Mesenteric fat pad (tissue), 1 donor: ENCODE measurements around the gene IL23R. TPM values are rescaled to one million over a fixed set of nuclear protein-coding genes. Genes with fewer than 3 reads are reported as not detected.

Experiments
- DNase-seq: peaks from one replicate; pipeline ENCODE4 v3.0.0-alpha.2; 2020; ENCODE audit warnings: low spot score
- total RNA-seq: library from RNA; stranded (reverse); fragmentation: NEBNext Ultra II Directional; extraction: Animal tissue kit (Norgen Biotek cat#: 25700); gene quantifications from one replicate; pipeline ENCODE4 v1.2.1, GENCODE V29; 2021
- donor health status: DM: yes; HTN: yes; CAD: no.

IL23R gene
- total RNA-seq, 1 donor from 2014 or later: not detected

DNA sequence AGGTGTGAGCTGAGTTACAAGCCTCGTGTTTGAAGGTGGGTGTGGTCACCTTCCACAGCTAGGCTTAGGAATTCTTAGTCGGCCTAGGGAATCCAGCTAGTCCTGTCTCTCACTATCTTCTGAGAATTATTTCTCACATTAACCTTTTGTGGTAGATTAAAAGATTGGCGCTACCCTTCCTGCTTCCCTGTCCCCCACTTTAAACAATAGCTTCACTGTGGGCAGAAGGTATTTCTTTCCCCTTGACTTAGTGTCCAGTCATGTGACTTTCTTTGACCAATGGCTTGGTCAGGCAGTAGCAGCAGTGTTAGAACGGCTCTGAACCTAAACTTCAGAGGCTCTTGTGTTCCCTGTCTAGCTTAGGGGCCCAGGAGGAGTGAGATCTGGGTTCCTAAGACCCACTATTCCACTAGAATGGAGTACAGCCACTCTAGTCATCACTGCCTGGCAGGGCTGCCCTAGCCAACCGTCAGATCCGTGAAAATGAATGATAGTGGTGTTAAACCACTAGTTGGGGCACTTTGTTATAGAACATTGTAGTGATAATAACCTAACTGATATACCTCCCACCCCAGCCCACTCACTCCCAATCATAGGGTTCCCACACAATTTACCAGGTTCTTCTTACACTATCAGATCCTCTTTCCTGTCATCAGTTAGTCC is 17.6 kb upstream of the IL23R start:
- no peak for DNase-seq

DNA sequence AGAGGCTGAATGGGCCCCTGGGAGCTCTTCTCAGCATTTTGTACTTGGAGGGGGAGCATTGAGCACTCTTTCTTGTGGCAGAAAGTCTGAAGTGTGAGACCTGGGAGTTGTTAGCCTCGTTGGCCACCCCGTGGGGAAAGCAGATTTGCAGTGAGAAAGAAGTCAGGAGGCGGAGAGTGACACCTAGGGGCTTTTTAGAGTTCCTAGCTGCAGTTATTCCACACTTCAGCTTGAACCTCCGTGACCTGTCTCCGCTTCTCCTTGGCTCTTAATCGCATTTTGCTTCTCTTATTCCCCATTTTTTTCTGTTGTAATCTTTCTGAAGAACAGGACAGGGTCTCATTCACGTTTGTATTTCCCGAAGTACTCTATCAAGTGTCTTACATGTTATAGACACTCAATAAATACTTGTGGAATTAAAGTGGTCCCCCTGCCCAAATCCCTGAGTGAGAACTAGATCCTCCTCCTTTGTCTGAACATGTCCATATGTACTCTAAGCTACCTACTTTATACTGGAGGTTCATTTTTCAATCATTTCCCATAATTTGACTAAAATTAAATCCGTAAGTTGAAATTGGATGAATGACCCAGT is 17.0 kb upstream of the IL23R start:
- no peak for DNase-seq

DNA sequence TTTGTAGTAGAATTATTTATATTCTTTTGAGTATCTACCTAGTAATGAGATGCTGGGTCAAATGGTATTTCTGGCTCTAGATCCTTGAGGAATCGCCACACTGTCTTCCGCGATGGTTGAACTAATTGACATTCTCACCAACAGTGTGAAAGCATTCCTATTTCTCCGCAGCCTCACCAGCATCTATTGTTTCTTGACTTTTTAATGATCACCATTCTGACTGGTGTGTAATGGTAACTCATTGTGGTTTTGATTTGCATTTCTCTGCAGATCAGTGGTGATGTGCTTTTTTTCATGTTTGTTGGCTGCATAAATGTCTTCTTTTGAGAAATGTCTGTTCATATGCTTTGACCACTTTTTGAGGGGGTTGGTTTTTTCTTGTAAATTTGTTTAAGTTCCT is 15.3 kb upstream of the IL23R start:
- DNase-seq: no peak

DNA sequence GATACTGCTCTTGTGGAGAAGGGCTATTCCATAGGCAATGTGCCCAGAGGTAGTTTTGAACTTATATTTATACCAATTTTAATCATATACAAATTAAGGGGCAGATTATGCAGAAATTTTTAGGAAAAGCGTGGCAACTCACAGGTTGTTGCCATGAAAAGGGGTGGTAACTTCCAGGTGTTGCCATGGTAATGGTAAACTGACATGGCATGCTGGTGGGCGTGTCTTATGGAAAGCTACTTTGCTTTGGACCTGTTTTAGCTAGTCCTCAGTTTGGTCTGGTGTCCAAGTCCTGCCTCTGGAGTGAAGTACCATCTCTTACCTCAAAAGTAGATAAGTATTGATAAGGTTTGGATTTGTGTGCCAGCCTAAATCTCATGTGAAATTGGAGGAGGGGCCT is 7.9 kb upstream of the IL23R start:
- DNase-seq: no peak

DNA sequence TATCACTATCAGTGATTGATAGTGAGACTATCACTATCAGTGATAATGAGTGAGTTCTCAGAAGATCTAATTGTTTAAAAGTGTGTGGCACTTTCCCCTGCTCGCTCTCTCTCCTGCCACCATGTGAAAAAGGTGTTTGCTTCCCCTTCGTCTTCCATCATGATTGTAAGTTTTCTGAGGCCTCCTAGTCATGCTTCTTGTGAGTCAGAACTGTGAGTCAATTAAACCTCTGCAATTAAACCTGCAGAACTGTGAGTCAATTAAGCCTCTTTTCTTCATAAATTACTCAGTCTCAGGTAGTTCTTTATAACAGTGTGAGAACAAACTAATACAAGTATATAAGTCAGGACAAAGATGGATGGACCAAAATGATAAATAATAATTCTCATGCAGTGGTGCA is 7.0 kb upstream of the IL23R start:
- DNase-seq: no peak

DNA sequence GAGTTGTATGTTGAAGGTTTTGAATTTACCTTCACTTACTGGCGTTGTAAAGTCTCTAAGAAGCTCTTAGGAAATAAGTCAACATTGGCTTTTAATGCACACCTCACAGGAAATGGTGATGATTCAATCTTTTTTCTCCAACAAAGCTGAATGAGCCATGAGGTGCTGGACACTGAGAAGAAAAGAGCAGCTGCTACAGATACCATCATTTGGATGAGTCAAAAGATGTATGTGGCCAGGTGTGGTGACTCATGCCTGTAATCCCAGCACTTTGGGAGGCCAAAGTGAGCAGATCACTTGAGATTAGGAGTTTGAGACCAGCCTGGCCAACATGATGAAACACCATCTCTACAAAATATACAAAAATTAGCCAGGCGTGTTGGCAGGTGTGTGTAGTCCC is 3.3 kb upstream of the IL23R start:
- DNase-seq: no peak

DNA sequence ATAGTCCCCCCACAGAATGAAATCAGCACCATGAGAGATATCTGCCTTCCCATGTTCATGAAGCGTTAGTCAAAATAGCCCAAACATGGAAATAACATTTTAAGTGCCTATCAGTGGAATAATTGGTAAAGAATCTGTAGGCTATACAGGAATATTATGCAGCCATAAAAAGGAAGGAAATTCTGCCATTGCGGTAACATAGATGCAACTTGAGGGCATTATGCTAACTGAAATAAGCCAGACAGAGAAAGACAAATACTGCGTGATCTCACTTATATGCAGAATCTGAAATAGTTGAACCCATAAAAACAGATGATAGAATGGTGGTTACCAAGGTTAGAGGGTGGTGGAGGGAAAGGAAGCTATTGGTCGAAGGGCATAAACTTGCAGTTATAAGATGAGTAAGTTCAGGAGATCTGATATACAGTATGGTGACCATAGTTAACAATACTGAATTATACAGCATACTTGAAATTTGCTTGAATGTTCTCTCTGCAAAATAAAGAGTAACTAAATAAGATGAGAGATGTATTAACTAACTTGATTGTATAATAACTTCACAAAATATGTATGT is 699 bp upstream of the IL23R start:
- no peak for DNase-seq

DNA sequence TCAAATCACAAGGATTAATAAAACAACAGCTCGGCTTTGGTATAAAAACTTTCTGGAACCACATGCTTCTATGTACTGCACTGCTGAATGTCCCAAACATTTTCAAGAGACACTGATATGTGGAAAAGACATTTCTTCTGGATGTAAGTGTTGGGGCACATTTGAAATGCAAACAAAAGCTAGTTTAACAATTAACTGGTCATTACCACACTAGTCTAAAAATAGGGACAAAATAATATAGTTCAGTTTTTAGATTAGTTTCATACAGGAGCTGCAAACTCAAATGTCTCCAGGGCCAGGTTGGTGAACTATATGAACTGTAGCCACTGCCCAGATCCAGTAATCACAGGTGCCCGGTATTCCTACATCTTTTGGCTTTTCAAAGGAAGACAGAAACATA is 3.2 kb downstream of the IL23R start:
- DNase-seq: no peak

DNA sequence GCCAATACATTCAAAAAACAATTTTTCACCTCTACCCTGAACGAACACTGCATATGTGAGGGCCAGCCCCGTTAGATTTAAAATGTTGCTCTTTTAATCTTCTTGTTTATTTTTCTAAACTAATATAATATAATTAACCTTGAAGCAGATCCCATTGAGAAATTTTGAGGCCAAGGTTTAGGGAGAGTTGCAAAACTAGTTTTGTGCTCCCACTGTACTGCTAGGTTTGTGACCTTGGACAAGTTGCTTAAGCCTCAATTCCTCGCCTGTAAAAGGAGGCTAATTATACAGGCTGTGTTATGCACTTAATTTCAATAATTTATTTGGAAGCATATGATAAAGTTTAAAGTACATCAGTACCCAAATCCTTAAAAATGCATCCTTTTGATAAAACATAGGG is 3.7 kb downstream of the IL23R start:
- DNase-seq: no peak

DNA sequence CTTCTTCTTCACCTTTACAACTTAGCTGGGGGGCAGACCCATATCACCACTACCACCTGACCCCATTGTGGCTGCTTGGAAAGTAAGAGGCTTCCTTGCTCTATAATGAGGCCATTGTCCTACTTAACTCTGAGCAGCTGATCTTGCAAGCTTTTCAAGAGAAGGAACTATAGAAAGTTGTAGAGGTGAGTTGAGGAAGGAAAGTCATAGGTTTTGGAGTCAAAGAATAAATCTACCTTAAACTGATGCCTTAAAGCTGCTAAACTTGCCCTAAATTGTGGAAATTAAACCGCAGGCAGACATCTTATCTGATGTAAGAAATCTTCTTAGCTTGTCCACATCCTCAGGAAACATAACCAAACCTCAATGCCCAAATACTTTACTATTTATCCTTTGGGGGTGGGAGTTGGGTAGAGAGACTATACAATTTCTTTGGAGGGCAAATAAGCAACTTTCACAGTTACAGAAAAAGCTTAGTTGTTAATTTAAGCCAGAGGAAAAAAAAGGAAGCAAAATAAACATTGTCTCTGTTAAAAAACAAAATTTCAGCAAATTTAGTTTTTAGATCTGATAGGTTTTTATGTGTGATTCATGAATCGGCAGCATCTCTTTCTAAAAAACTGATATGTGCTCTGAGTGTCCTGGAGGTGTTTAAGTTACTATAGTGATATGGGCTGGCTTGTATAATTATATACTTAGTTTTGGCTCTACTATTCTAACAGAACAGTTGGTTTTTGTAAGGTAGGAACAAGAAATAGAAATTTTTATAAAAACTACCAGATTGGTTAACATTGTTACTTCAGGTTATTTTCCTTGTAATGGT is 4.7 kb downstream of the IL23R start:
- DNase-seq: no peak

DNA sequence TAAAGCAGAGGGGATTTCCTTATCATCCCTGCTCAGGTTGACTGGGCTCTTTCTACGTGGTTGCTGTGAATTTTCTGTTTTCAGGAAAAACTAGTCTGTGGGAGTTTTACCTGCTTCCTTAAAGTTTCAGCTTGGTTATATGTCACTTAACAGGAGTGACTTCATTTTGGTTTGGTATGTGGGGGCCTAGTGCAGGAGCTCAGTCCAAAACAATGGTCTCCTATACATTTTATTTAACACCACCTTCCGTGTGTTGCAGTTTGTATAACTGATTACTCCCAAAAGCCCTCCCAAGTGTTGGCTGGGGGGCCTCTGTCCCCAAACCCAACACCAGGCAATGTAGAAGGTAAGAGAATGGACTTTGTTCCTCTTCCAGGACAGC is 5.3 kb downstream of the IL23R start:
- no peak for DNase-seq

DNA sequence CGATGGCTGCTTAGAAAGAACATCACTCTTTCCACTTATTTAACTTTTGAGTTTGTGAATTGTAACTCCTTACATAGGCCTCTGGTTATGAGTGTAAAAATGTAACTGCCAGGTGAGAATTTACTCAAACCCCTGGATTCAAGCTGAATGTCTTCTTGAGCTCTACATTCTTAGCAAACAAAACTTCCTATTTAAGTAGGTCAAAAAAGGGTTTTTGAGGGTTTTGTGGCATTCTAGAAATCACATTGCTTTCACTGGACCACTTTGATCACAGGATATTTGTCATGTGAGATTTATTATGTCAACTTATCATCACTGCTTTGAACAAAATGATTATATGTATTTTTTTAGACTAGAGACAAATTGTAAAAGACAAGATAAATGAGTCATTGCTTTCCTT is 5.7 kb downstream of the IL23R start:
- no peak for DNase-seq

DNA sequence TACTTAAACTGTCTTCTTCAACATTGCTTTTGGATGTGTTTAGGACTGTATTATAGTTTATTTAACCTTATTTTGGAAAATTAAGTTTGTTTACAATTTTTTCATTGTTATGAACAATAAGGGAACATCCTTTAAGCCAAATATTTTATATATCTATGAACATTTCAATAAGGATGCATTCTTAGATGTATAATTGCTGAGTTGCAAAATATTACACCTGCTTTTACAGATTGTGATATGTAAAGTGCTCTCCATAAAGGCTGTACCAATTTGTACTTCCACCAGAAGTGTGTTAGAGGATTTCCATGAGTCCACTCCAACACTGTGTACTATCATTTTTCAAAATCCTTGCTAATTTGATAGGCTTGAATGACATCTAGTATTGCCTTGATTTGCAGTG is 7.7 kb downstream of the IL23R start:
- no peak for DNase-seq

DNA sequence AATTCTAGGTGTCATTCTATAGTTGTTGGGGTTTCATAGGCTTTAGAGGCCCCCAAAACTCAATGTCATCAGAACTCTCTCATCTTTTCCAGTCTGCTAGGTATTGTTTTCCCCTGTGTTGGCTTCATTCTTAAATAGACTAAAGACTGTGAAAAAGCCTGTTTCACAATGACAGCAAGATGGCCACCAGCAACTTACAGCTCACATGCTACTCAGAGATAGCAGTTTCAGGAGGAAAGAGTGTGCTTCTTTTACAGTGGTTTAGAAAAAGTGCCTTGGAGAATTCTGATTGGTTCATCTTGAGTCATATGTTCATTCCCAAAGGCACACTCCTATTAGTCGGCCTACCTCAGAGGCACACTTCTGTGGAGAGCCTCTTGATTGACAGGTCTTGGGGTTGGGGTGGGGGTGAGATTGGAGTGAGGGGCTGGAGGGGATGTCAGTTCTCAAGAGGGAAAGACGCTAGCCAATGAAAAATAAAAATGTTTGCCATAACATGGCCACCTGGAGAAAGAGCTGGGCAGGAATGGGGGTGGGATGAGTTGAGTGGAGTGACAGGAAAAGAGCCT is 8.5 kb downstream of the IL23R start:
- DNase-seq: no peak

DNA sequence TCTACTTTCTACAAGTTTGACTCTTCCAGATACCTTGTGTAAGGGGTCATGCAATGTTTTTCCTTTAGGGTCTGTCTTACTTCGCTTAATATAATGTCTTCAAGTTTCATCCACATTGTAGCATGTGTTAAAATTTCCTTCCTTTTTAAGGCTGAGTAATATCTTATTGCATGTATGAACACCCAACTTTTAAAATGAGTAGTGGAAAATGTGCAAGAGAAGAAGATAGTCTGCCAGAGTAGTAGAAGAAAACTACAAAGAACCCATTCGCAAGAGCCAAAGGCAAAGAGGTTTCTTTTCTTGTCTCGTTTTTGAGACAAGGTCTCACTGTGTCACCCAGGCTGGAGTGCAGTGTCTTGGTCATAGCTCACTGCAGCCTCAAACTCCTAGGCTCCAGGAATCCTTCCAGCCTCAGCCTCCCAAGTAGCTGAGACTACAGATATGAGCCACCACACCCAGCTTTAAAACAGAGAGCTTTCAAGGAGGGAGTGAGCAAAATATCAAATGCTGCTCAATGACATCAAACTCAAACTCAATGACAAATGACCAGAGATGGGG is 9.4 kb downstream of the IL23R start:
- no peak for DNase-seq

DNA sequence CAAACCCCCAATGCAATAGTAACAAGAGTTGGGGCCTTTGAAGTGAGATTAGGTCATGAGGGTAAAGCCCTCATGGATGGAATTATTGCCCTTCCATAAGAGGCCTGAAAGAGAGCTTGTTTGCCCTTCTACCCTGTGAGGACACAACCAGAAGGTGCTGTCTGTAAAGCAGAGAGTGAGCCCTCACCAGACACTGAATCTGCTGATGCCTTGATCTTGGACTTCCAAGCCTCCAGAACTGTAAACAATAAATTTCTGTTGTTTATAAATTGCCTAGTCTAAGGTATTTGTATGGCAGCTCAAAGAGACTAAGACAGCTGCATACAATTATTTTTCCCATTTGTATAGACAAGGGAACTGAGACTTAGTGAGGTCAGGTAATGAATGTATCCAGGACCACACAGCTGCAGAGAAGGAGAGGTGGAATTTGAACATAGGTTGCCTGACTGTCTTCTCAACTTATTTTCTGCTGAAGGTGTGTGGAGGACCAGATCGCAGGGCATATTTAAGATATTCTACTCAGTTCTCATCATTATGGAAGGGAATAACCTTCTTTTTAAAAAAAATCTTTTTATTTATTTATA is 18.7 kb downstream of the IL23R start:
- no peak for DNase-seq

DNA sequence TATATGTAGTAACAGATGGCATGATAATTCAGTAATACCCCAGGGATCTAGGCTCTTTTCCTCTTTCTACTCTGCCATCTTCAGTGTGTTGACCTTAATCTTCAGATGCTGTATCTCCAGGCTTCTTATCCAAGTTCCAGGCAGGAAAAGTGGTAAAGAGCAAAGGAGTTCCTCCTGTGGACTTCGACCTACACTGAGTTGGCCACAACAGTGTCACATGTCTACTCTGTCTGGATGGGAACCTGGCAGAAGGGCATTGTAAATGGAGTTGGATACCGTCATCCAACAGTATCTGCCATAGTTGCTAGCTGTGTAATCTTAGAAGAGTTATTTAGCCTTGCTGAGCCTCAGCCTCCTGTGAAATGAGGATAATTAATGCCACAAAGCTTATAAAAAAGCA is 21.9 kb downstream of the IL23R start:
- DNase-seq: no peak

DNA sequence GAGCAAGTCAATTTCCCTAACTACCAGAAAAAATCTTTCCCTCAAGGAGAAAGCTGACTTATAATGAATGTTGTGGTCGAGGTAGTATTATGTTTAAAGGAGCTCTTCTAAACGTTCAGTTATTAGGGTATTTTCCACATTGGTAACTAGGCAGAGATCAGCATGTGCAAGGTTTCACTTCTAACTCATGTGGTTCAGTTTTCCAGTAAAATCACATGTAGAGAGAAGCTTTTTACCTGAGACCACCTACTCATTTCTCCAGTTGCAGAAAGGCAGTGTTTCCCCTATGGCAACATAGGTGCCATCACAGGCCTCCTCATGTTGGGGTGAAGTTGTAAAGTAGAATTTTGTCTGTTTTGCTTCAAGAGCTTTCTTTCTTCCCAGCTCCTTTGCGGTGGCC is 23.7 kb downstream of the IL23R start:
- no peak for DNase-seq

DNA sequence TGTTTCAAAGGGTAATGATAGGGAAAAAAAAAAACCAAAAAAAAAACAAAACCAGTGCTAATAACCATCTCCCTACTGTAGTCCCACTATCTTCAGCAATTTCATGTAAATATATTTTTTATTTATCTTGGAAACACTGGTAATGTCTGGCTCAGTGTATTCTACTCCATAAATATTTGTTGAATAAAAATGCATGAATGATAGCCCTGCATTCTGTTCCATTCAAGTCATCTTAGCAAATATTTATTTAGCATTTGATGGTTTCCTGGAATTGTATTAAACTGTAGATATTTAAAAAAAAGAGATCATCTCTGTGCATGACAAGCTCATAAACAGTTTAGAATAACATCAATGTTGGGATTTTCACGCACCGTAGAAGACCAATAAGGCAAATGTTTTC is 24.2 kb downstream of the IL23R start:
- DNase-seq: no peak

DNA sequence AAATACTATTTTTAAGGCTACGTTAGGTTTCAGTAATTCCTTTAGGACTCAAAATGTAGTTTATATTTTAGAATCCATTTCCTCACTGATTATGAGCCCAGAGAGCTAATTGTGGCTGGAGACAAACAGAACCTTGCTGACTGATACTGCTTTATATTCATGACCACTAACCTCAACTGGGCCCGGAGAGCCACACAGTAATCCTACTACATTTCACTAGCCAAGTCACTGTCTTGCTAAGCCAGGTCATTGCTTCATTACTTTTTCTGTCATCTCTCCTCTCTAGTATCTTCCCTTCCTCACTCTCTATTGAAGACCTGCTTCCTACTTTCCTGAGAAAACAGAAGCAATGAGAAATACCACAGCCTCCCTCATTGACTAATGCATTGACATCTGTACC is 24.7 kb downstream of the IL23R start:
- no peak for DNase-seq
